D721Med (cell line): ENCODE data around the gene OR4D1.
"Not testable (repeated sequence)": the region's sequence is repeated elsewhere in the genome, so short reads cannot be mapped to it uniquely, and the experiment has no call there.

Experiments used
- DNase-seq: peaks from one replicate; pipeline ENCODE4 v3.0.0; 2011; ENCODE audit warnings: low spot score; ENCODE audit not compliant: insufficient read length
- FAIRE-seq: peaks from 2 replicates; lab custom pipeline; 2011; peaks lifted over from hg19 to GRCh38; lab: Jason Lieb, UNC
- CTCF ChIP-seq: IDR thresholded peaks from 2 replicates; pipeline ENCODE4 v1.5.1; 2012; ENCODE audit warnings: mild to moderate bottlenecking, control low read depth; ENCODE audit not compliant: insufficient read depth; ENCODE audit errors: missing control alignments

Gene OR4D1

GRCh38 chr17:58136669-58137279, 11.4 kb upstream of the OR4D1 start:
- no peak for DNase-seq
- FAIRE-seq, result no peak
- peak; percentile 50 for TF ChIP-seq CTCF

- DNase-seq (no peak), FAIRE-seq (no peak)
- TF ChIP-seq CTCF, result no peak
Observed at GRCh38 chr17:58141505-58141904, 6.7 kb upstream of the OR4D1 start.

- not testable (repeated sequence) for FAIRE-seq
Observed at GRCh38 chr17:58143335-58143734, 4.8 kb upstream of the OR4D1 start.

GRCh38 chr17:58144801-58145200, 3.4 kb upstream of the OR4D1 start:
- FAIRE-seq (no peak), DNase-seq (no peak)
- TF ChIP-seq CTCF, result no peak

More at GRCh38 chr17:58143335-58143734, 4.8 kb upstream of the OR4D1 start:
- not testable (repeated sequence) for DNase-seq

- no peak for TF ChIP-seq CTCF
- DNase-seq (no peak), FAIRE-seq (no peak)
Observed at GRCh38 chr17:58148609-58149008, 425 bp downstream of the OR4D1 start.

GRCh38 chr17:58150394-58150793, 2.2 kb downstream of the OR4D1 start:
- DNase-seq (no peak), FAIRE-seq (no peak)
- no peak for TF ChIP-seq CTCF

GRCh38 chr17:58153046-58153445, 4.9 kb downstream of the OR4D1 start:
- TF ChIP-seq CTCF, result no peak
- DNase-seq (no peak), FAIRE-seq (no peak)
